ENCODE measurements around the gene TRRAP.

Gene TRRAP

DNA sequence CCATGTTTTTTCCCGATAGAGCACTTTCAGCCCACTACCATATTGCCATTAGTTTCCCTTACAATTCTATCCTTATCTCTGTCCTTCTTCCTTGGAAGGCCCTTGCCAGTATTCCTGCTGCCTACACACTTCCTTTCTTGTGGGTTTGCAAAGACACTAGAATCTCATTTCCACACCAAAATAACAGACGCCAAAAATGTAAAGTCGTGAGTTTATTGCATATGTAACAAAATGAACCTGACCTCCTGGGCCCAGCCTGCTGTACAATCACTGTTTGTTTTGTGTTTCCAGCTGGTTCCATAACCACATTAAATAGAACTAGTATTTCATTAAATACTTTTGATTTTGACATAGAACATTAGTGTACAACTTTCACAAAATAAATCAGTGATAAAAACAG lies 148.9 kb downstream of the TRRAP start:
- Mint-ChIP-seq H3K4me3 (no peak overlapping the region), H3K36me3 (ENCODE audit: low read depth) (peaks cover 62% of the 10 kb centered on the region), H3K27ac (peak overlapping the region; percentile 77), H3K4me1 (ENCODE audit: low read depth) (peaks cover 70% of the 10 kb centered on the region), H3K27me3 (no peaks in the 10 kb centered on the region), H3K9me3 (peaks cover 10% of the 10 kb centered on the region)
- intact Hi-C loops (cut with micrococcal nuclease), result no loop called here

DNA sequence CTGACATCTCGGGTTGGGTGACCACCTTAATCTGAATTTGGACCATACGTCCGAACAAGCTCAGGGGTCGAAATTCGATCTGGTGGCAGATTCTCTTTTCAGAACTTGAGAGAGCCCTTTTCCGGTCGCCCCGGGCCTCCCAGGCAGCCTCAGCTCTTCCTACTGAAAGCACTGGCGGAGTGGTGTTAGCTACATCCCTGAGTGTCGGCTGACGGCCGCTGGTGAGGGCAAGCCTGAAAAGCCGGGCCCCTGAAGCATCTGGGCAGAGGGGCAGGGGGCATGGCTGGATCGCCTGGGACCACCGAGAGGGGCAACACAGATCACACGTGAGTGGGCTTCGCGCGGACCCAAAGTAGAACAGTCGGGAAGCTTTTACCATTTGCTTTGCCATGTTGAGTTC lies 149.5 kb downstream of the TRRAP start:
- Mint-ChIP-seq H3K27me3 (no peaks in the 10 kb centered on the region), H3K4me3 (no peak overlapping the region), H3K36me3 (ENCODE audit: low read depth) (peaks cover 66% of the 10 kb centered on the region), H3K9me3 (peaks cover 10% of the 10 kb centered on the region), H3K27ac (peak overlapping the region; percentile 77), H3K4me1 (ENCODE audit: low read depth) (peaks cover 65% of the 10 kb centered on the region)
- intact Hi-C loops (cut with micrococcal nuclease), result no loop called here

GRCh38 chr7:99028261-99028973 lies 150.1 kb downstream of the TRRAP start:
- Mint-ChIP-seq H3K27ac (peak overlapping the region; percentile 77), H3K4me1 (ENCODE audit: low read depth) (peaks cover 59% of the 10 kb centered on the region), H3K27me3 (no peaks in the 10 kb centered on the region), H3K36me3 (ENCODE audit: low read depth) (peaks cover 66% of the 10 kb centered on the region), H3K4me3 (no peak overlapping the region), H3K9me3 (peaks cover 10% of the 10 kb centered on the region)
- intact Hi-C loops (cut with micrococcal nuclease), result no loop called here

DNA sequence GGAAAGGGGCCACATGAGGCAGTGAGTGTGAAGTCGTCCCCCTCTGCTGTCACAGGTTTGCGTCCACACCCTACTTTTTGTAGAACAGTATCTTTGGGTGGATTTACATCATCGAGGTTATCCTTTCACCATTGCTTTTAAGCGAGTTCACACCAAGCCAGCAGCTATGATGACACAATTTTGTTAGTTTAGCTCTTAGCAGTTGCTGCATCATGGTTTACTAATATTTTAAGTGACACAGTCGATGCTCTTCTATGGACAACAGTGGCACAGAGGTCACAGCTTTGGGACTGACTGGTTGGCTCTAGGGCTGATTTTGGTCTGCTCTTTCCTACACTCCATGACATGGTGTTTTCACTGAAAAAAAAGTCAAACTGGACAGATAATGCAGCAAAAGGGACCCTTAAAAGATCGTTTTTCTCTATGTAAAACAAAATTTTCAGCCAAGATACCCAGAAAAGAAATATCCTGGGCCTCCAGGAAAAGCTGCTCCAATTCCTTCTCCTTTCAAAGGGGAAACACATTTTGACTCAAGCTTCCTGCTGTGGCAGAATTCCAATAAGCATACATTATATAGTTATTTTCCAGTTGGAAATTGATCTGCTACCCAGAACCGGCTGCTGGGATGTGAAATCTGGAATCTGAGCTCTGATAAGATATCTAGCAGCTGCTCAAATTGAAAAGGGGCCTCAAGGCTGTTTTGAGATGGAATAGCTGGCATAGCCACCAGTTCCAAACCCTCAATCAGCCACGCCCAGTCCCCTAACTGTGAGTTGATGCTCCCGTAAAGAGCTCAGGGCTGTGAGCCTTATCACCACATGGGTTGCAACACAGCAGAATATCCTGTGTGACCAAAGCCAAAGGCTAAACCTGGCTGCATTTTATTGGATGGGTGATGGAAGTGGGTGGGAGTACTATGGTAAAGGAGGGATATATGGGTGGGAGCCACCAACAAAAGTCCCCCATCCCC lies 151.4 kb downstream of the TRRAP start:
- Mint-ChIP-seq H3K27me3 (no peaks in the 10 kb centered on the region), H3K27ac (peak overlapping the region; percentile 77), H3K4me3 (no peak overlapping the region), H3K36me3 (ENCODE audit: low read depth) (peaks cover 79% of the 10 kb centered on the region), H3K4me1 (ENCODE audit: low read depth) (peaks cover 48% of the 10 kb centered on the region), H3K9me3 (peaks cover 10% of the 10 kb centered on the region)
- intact Hi-C loops (cut with micrococcal nuclease), result no loop called here

DNA sequence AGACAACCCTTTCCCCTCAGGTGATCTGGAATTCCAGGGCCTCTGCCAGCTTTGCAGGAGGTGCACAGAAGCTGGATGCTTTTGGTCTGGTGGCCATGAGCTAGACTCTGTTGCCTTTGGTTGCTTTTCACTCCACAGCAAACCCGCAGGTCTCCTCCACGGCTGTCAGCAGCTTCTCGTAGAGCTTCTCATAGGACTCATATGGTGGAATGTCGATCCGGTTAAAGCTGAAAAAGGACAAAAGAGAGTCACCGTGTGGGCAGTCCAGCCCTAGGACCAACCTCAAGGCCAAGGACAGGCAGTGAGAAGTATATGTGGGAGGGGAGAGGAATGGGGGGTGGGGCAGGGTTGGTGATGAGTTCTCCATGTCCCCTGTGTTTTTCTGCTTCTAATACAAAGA lies 152.1 kb downstream of the TRRAP start:
- H3K4me1 Mint-ChIP-seq (ENCODE audit: low read depth), result peaks cover 47% of the 10 kb centered on the region
- peaks cover 10% of the 10 kb centered on the region for H3K9me3 Mint-ChIP-seq
- peak overlapping the region; percentile 77 for H3K27ac Mint-ChIP-seq
- H3K4me3 Mint-ChIP-seq, result no peak overlapping the region
- H3K36me3 Mint-ChIP-seq (ENCODE audit: low read depth), result peaks cover 86% of the 10 kb centered on the region
- H3K27me3 Mint-ChIP-seq, result no peaks in the 10 kb centered on the region
- intact Hi-C loops (cut with micrococcal nuclease), result no loop called here

- H3K27ac Mint-ChIP-seq, result peak overlapping the region; percentile 77
- H3K36me3 Mint-ChIP-seq (ENCODE audit: low read depth), result peaks cover 91% of the 10 kb centered on the region
- no peaks in the 10 kb centered on the region for H3K27me3 Mint-ChIP-seq
- no peak overlapping the region for H3K4me3 Mint-ChIP-seq
- intact Hi-C loops (cut with micrococcal nuclease), result no loop called here
- peaks cover 47% of the 10 kb centered on the region for H3K4me1 Mint-ChIP-seq (ENCODE audit: low read depth)
- H3K9me3 Mint-ChIP-seq, result peaks cover 10% of the 10 kb centered on the region
These were observed 152.6 kb downstream of the TRRAP start for GRCh38 chr7:99030951-99031350.

- Mint-ChIP-seq H3K27me3 (no peaks in the 10 kb centered on the region), H3K4me1 (ENCODE audit: low read depth) (peaks cover 47% of the 10 kb centered on the region), H3K27ac (no peak overlapping the region), H3K4me3 (no peak overlapping the region), H3K9me3 (peaks cover 10% of the 10 kb centered on the region), H3K36me3 (ENCODE audit: low read depth) (peaks cover 96% of the 10 kb centered on the region)
- intact Hi-C loops (cut with micrococcal nuclease), result no loop called here
These were observed 153.2 kb downstream of the TRRAP start for GRCh38 chr7:99031496-99031895.

- Mint-ChIP-seq H3K27me3 (no peaks in the 10 kb centered on the region), H3K4me1 (ENCODE audit: low read depth) (peaks cover 38% of the 10 kb centered on the region), H3K36me3 (ENCODE audit: low read depth) (peaks cover 100% of the 10 kb centered on the region), H3K4me3 (no peak overlapping the region), H3K27ac (no peak overlapping the region), H3K9me3 (peaks cover 10% of the 10 kb centered on the region)
- intact Hi-C loops (cut with micrococcal nuclease), result no loop called here
These were observed 154.6 kb downstream of the TRRAP start for GRCh38 chr7:99032928-99033327.

- H3K9me3 Mint-ChIP-seq, result peaks cover 3% of the 10 kb centered on the region
- intact Hi-C loops (cut with micrococcal nuclease), result no loop called here
- H3K4me1 Mint-ChIP-seq (ENCODE audit: low read depth), result peaks cover 29% of the 10 kb centered on the region
- no peaks in the 10 kb centered on the region for H3K27me3 Mint-ChIP-seq
- peaks cover 100% of the 10 kb centered on the region for H3K36me3 Mint-ChIP-seq (ENCODE audit: low read depth)
- no peak overlapping the region for H3K27ac Mint-ChIP-seq
- H3K4me3 Mint-ChIP-seq, result no peak overlapping the region
These were observed 155.4 kb downstream of the TRRAP start for GRCh38 chr7:99033765-99034164.

GRCh38 chr7:99034932-99035722 lies 156.8 kb downstream of the TRRAP start:
- no peak overlapping the region for H3K4me3 Mint-ChIP-seq
- intact Hi-C loops (cut with micrococcal nuclease), result no loop called here
- peaks cover 16% of the 10 kb centered on the region for H3K4me1 Mint-ChIP-seq (ENCODE audit: low read depth)
- peaks cover 100% of the 10 kb centered on the region for H3K36me3 Mint-ChIP-seq (ENCODE audit: low read depth)
- H3K27ac Mint-ChIP-seq, result no peak overlapping the region
- no peaks in the 10 kb centered on the region for H3K9me3 Mint-ChIP-seq
- no peaks in the 10 kb centered on the region for H3K27me3 Mint-ChIP-seq

DNA sequence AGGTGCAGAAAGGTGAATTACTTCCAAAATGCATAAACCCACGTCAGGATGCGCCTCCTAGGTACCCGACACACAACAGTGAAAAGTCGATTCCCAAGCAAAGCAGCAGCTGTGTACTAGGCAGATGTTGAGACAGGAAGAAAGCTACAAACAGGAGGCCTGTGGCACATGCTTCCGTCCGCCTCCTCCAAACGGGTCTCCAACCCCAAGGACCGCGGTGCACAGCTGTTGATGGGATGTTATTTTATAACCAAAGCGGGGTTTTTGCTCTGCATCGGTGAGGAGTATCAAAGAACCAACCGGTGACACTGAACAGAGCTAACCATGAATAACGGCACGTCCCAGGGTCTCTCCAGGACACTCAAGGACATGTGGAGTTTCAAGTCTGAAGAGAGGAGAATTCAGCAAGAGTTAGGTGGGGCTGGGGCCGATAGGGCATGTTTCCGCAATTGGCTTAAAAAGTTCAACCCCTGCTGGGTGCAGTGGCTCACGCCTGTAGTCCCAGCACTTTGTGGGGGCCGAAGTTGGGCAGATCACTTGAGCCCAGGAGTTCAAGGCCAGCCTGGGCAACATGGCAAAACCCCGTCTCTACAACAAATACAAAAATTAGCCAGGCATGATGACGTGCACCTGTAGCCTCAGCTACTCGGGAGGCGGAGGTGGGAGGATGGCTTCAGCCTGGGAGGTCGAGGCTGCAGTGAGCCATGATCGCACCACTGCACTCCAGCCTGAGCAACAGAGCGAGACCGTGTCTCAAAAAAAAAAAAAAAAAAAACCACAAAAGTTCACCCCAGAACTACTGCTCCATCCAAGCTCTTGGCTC lies 157.6 kb downstream of the TRRAP start:
- H3K27me3 Mint-ChIP-seq, result no peaks in the 10 kb centered on the region
- H3K9me3 Mint-ChIP-seq, result no peaks in the 10 kb centered on the region
- peaks cover 100% of the 10 kb centered on the region for H3K36me3 Mint-ChIP-seq (ENCODE audit: low read depth)
- intact Hi-C loops (cut with micrococcal nuclease), result no loop called here
- no peak overlapping the region for H3K27ac Mint-ChIP-seq
- H3K4me3 Mint-ChIP-seq, result no peak overlapping the region
- peaks cover 15% of the 10 kb centered on the region for H3K4me1 Mint-ChIP-seq (ENCODE audit: low read depth)

GRCh38 chr7:99036546-99037111 lies 158.3 kb downstream of the TRRAP start:
- Mint-ChIP-seq H3K4me3 (no peak overlapping the region), H3K27me3 (no peaks in the 10 kb centered on the region), H3K9me3 (no peaks in the 10 kb centered on the region), H3K27ac (no peak overlapping the region), H3K36me3 (ENCODE audit: low read depth) (peaks cover 100% of the 10 kb centered on the region), H3K4me1 (ENCODE audit: low read depth) (peaks cover 8% of the 10 kb centered on the region)
- intact Hi-C loops (cut with micrococcal nuclease), result no loop called here
